Heart left ventricle (tissue), 13 donors: ENCODE data around the gene SPTBN1.

Source experiments
- CTCF ChIP-seq, 12 donors: fragments of 200-600 bp; sonication (generic) in 4 of 12; IDR thresholded peaks; one replicate each; pipeline versions ENCODE4 v1.5.0 to v1.8.0; 2018 to 2022; ENCODE audit warnings: antibody characterized with exemption in 12 of 12, mild to moderate bottlenecking in 5 of 12
- POLR2A ChIP-seq, 2 donors: fragments of 450-650 bp; IDR thresholded peaks; one replicate each; pipeline ENCODE4 v1.6.1; 2017; ENCODE audit warnings: antibody characterized with exemption in 2 of 2, mild to moderate bottlenecking in 2 of 2, moderate library complexity in 2 of 2
- donor health status: ischemic (EF 13 %, LVEDD 7.1; RV severe dilation, severe dysfunction).
- donor health status: DM: no; HTN: yes; CAD: no.
- donor health status: DM: no; HTN: no; CAD: no.
- donor health status: ischemic (EF 25% LVEDD 6.9; RV normal size, moderate dysfunction).
- donor health status: ischemic (EF 25% LVEDD 5.7; RV mildly dilated, moderate dysfunction).
- donor health status: ischemic (EF 35%, LVEDD 5.7; RV mildly dilated, moderate dysfunction).
- donor health status: nonischemic (EF 11% LVEDD 7.7; RV severe dilation, severe dysfunction).
- donor health status: DM: yes; HTN: yes; CAD: no.
- donor health status: PGD.
- donor health status: ischemic (EF 29% LVEDD 5.4; RV normal size, mild dysfunction).
- donor health status: nonischemic (EF 23%, LVEDD 6.1; RV moderate dilation, normal function).

DNA sequence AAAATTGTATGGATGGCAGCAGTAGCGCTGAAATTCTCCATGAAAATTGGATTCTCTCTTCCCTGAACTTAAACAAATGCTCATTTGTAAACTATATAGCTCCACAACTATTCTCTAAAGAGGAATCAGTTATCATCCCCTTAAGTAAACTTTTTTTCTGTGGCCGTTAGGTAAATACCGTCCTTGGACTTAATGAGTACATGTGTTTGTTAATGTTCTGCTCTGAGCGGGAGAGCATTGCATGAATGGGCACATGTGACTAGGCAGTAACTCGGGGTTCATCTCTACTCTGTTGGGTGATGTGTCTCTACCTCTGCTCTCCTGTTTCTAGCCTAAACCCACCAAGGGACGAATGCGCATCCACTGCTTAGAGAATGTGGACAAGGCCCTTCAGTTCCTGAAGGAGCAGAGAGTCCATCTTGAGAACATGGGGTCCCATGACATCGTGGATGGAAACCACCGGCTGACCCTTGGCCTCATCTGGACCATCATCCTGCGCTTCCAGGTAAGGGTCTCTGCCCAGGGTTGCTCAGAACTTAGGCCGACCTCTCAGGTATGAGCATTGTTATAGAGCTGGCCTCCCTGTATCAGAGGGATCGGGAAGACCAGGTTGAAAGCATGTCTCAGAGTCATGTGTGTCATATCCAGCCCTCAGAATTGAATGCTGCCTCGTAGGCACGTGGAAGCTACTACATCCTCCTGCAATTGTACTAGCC lies 155.9 kb downstream of the SPTBN1 start:
- no peak for TF ChIP-seq CTCF (IDR thresholded peaks at IDR 0.05)
- no peak for TF ChIP-seq POLR2A (IDR thresholded peaks at IDR 0.05)
